Psoas muscle (tissue), 8 donors: ENCODE data around the gene SEPTIN8. TPM values are rescaled to one million over a fixed set of nuclear protein-coding genes. Genes with fewer than 3 reads are reported as not detected.

Experiments
- ATAC-seq, 4 donors: fragments of 200-7000 bp; cut with Tn5 transposase; one replicate each; pipeline ENCODE4 v1.9.1; 2020; ENCODE audit warnings: moderate library complexity in 3 of 4, mild to moderate bottlenecking in 2 of 4
- DNase-seq, 2 donors: peaks; one replicate each; pipeline ENCODE4 v3.0.0-alpha.2; 2020
- H3K27ac ChIP-seq: fragments of 200-600 bp; one replicate; pipeline ENCODE4 v1.8.0; 2022
- H3K27me3 ChIP-seq, 3 donors: fragments of 200-600 bp in 1 of 3; one replicate each; pipeline versions ENCODE4 v1.6.1 to v1.8.0; 2013 to 2022; ENCODE audit warnings: low read length in 2 of 3, mild to moderate bottlenecking in 2 of 3, moderate library complexity in 1 of 3; ENCODE audit not compliant: insufficient read depth in 3 of 3
- H3K36me3 ChIP-seq, 2 donors: fragments of 200-600 bp in 1 of 2; one replicate each; pipeline versions ENCODE4 v1.6.1 to v1.8.0; 2013 to 2022; ENCODE audit warnings: low read depth in 1 of 2, mild to moderate bottlenecking in 1 of 2, moderate library complexity in 1 of 2; ENCODE audit not compliant: insufficient read depth in 1 of 2
- H3K4me1 ChIP-seq: fragments of 200-600 bp; one replicate; pipeline ENCODE4 v1.8.0; 2022
- H3K4me3 ChIP-seq: fragments of 200-600 bp; one replicate; pipeline ENCODE4 v1.8.0; 2022; ENCODE audit warnings: mild to moderate bottlenecking
- H3K9me3 ChIP-seq: fragments of 200-600 bp; one replicate; pipeline ENCODE4 v1.8.0; 2022
- WGBS, 3 donors: extraction: QIAGEN DNeasy Blood & Tissue Kit; methylation state at CpG; one replicate each; pipeline versions ENCODE4 v1.1.6 to v1.1.7; 2013; 5-methylcytosine and 5-hydroxymethylcytosine counted together
- intact Hi-C, 2 donors: fragments of 100-400 bp; cut with DNase I; formaldehyde crosslinking; loops; one replicate each; pipeline versions ENCODE4 v1.11.0 to v1.14.2; 2022
- polyA plus RNA-seq, 3 donors: library from polyadenylated mRNA; stranded (reverse); fragments of 200-250 nt; gene quantifications; one replicate each; pipeline ENCODE4 v1.2.3, GENCODE V29; 2013
- total RNA-seq, 4 donors: library from RNA; stranded (reverse); fragmentation: NEBNext Ultra II Directional in 2 of 4; extraction: Animal tissue kit (Norgen Biotek cat#: 25700) in 2 of 4; gene quantifications; one replicate each; pipeline versions ENCODE4 v1.2.1 to v1.2.4, GENCODE V29; 2021 to 2023
- TF ChIP-seq, protein P1 (sequence below): fragments of 200-600 bp; IDR thresholded peaks from one replicate; pipeline ENCODE4 v1.8.0; 2022; ENCODE audit warnings: antibody characterized with exemption
- donor health status: healthy with polysubstance abuse.
- donor health status: DM: no; HTN: no; CAD: no; lungs with moderate emphysema.
- donor health status: Bipolar disorder and iron deficiency.
- donor health status: healthy.
- donor health status: DM: yes; HTN: yes; CAD: no.
- donor health status: DM: no; HTN: no; CAD: no.
- donor health status: DM: no; HTN: no; CAD: no.
- donor health status: DM: yes; HTN: yes; CAD: no.

SEPTIN8 gene
- total and polyA plus RNA-seq, 7 donors: 3.8 to 13.1 (median 9.2) TPM

DNA sequence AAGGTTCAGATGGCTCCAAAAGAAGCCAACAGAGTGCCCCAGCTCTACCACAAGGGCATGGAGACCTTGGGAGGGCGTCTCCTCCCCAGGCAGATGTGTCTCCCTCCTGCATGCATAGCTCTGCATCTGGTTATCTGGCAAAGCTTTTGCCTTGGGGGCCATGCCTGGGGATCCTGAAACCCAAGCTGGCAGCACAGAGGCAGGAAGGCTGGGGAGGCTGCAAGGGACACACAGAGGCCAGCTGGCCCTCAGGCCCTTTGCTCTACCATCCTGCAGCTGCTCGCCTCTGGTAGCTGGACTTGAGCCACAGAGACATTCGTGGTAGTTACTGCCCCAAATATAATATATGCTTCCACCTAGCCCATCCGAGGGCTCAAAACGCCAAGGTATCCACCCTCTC, 3.9 kb downstream of the SEPTIN8 start:
- TF ChIP-seq, protein P1, sequence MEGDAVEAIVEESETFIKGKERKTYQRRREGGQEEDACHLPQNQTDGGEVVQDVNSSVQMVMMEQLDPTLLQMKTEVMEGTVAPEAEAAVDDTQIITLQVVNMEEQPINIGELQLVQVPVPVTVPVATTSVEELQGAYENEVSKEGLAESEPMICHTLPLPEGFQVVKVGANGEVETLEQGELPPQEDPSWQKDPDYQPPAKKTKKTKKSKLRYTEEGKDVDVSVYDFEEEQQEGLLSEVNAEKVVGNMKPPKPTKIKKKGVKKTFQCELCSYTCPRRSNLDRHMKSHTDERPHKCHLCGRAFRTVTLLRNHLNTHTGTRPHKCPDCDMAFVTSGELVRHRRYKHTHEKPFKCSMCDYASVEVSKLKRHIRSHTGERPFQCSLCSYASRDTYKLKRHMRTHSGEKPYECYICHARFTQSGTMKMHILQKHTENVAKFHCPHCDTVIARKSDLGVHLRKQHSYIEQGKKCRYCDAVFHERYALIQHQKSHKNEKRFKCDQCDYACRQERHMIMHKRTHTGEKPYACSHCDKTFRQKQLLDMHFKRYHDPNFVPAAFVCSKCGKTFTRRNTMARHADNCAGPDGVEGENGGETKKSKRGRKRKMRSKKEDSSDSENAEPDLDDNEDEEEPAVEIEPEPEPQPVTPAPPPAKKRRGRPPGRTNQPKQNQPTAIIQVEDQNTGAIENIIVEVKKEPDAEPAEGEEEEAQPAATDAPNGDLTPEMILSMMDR: no peak
- 48 to 72% (median 55%) methylated on average over 5 of the region's 5 CpGs for WGBS, 3 donors
- Histone ChIP-seq H3K9me3 (no peaks in the 10 kb centered on the region), H3K27me3 (no peaks in the 10 kb centered on the region), H3K4me3 (no peak overlapping the region), H3K36me3 (no peaks in the 10 kb centered on the region), H3K4me1 (peaks cover 9% of the 10 kb centered on the region), H3K27ac (no peak overlapping the region)
- intact Hi-C loops: no loop called here
- DNase-seq (no peak), ATAC-seq (no peak)

DNA sequence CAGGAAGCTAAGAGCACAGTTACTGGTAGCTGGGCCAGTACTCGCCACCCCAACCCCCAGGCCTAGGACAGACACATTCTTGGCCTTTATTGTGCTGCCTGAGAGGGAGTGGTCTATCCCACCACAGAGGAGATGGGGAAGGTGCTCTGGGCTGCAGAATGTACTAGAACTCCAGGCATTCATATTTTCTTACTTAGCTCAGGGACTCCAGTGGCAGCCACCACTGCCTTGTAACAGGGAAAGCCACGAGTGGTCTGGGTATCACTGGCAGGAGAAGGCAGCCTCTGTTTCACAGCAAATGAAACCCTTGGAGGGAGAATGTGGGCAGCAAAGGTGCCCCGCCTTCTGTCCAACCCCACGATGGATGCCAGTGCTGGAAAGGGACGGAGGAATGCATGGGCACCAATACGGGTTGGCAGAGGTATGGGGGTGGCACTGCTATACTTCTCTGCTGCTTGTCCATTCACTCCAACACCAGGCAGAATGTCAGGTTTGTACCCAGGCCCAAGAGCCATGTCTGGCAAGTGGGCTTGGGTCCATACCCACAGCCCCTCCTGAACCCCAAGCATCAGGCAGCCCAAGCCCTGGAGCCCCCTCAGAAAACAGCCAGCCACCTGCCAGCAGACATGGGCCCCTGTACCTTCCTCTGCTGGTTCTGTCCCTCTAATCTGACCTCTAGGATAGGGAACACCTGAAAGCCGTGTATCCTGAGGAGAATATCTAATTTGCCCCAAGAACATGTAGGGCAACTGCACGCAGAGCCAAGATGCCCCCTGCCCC, 4.6 kb downstream of the SEPTIN8 start:
- Histone ChIP-seq H3K27ac (peak overlapping the region; percentile 9), H3K4me1 (peaks cover 10% of the 10 kb centered on the region), H3K27me3 (no peaks in the 10 kb centered on the region), H3K4me3 (no peak overlapping the region), H3K36me3 (no peaks in the 10 kb centered on the region), H3K9me3 (no peaks in the 10 kb centered on the region)
- no peak for ATAC-seq
- no peak for DNase-seq
- WGBS, 3 donors: 44 to 69% (median 64%) methylated on average over 8 of the region's 8 CpGs
- intact Hi-C loops: no loop called here
- TF ChIP-seq, protein P1: no peak

DNA sequence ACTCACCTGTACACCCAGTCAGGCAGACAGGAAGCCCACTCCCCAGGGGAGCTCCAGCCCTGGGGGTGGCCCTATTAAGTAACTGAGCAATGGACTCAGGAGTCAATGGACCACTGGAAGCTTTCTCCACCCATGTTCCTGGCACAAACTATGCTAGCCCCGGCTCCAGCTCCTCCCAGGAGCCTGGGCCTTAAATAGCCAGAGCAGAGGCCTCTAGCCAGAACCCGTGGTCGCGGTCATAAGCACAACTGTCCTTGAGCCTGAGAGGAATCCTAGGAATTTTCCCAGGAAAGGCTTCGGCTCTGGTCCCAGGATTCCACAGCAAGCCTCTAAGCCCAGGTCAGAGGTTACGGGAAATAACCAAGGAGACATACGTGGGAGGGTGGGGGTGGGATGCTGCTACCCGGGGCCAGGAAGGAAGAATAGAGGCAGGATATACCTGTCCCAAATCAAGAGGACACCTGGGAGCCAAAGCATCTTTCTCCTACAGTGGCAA, 5.5 kb downstream of the SEPTIN8 start:
- intact Hi-C loops: no loop called here
- H3K4me3 ChIP-seq: no peak overlapping the region
- no peaks in the 10 kb centered on the region for H3K9me3 ChIP-seq
- peak overlapping the region; percentile 9 for H3K27ac ChIP-seq
- no peaks in the 10 kb centered on the region for H3K36me3 ChIP-seq
- TF ChIP-seq, protein P1: no peak
- no peaks in the 10 kb centered on the region for H3K27me3 ChIP-seq
- no peak for ATAC-seq
- H3K4me1 ChIP-seq: peaks cover 10% of the 10 kb centered on the region
- peak in 1 of 2 donors; percentile 56 for DNase-seq
- 29 to 34% (median 30%) methylated on average over 8 of the region's 8 CpGs for WGBS, 3 donors

DNA sequence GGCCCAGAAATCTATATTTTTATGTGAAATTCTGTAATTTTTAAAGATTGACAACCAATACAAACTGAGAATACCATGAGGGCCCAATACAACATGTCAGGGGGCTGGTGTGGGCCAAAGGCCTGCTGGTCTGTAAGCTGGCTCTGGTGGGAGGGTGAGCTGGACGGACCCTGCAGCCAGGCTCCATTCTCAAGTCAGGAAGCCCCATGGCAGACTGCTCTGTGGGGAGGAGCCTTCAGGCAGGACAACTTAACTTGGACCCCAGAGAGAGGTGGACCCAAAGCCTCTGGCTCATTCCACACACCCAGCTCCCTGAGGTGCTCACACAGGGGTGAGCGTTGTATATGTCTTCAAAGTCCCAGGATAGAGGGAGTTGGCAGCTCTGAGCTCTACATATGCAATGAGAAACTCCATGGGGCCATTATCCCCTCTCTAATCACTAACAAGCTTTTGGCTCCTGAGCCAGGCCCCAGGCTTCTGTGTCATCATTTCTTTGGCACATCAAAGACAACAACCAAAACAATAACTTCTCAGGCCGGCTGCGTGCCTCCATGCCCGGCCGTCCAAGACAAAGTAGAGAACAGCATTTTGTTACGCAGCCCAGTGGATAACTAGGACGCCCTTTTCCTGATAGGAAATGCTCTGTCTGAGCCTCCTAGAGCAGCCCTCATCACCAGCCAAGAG, 6.4 kb downstream of the SEPTIN8 start:
- TF ChIP-seq, protein P1: no peak

More for the DNA sequence above, 6.4 kb downstream of the SEPTIN8 start:
- H3K4me3 ChIP-seq: no peak overlapping the region
- H3K27ac ChIP-seq: no peak overlapping the region
- intact Hi-C loops: no loop called here
- no peaks in the 10 kb centered on the region for H3K36me3 ChIP-seq
- ATAC-seq (peak in 1 of 4 donors; percentile 23), DNase-seq (no peak)
- no peaks in the 10 kb centered on the region for H3K27me3 ChIP-seq
- no peaks in the 10 kb centered on the region for H3K9me3 ChIP-seq
- WGBS, 3 donors: 60 to 65% (median 61%) methylated on average over 8 of the region's 8 CpGs
- peaks cover 8% of the 10 kb centered on the region for H3K4me1 ChIP-seq
